ENCODE measurements around the gene DOCK7. TPM values are rescaled to one million over a fixed set of nuclear protein-coding genes. Genes with fewer than 3 reads are reported as not detected.

Gene DOCK7
- total and polyA plus RNA-seq, 2 donors, result 14.2 to 139 TPM

- 93% methylated on average over 12 of the region's 12 CpGs for WGBS
- DNase-seq (ENCODE audit: extremely low spot score), result no peak
- Histone ChIP-seq H3K4me1 (ENCODE audit: insufficient read depth) (no peaks in the 10 kb centered on the region), H3K4me3 (ENCODE audit: low read depth, low read length) (no peak overlapping the region), H3K27ac (ENCODE audit: low read depth) (no peak overlapping the region), H3K36me3 (ENCODE audit: insufficient read depth) (no peaks in the 10 kb centered on the region)
Observed at GRCh38 chr1:62434618-62435001, 253.6 kb downstream of the DOCK7 start.

- H3K27ac ChIP-seq (ENCODE audit: low read depth), result no peak overlapping the region
- DNase-seq (ENCODE audit: extremely low spot score), result no peak
- WGBS, result 81% methylated on average over 10 of the region's 10 CpGs
- no peaks in the 10 kb centered on the region for H3K36me3 ChIP-seq (ENCODE audit: insufficient read depth)
- no peak overlapping the region for H3K4me3 ChIP-seq (ENCODE audit: low read depth, low read length)
- no peaks in the 10 kb centered on the region for H3K4me1 ChIP-seq (ENCODE audit: insufficient read depth)
Observed at GRCh38 chr1:62433861-62434617, 254.1 kb downstream of the DOCK7 start.

GRCh38 chr1:62429581-62429980 lies 258.6 kb downstream of the DOCK7 start:
- Histone ChIP-seq H3K4me1 (ENCODE audit: insufficient read depth) (no peaks in the 10 kb centered on the region), H3K4me3 (ENCODE audit: low read depth, low read length) (no peak overlapping the region), H3K36me3 (ENCODE audit: insufficient read depth) (no peaks in the 10 kb centered on the region), H3K27ac (ENCODE audit: low read depth) (no peak overlapping the region)
- no peak for DNase-seq (ENCODE audit: extremely low spot score)
- WGBS, result 91% methylated on average over 2 of the region's 2 CpGs

GRCh38 chr1:62428351-62428750 lies 259.8 kb downstream of the DOCK7 start:
- Histone ChIP-seq H3K27ac (ENCODE audit: low read depth) (no peak overlapping the region), H3K36me3 (ENCODE audit: insufficient read depth) (no peaks in the 10 kb centered on the region), H3K4me1 (ENCODE audit: insufficient read depth) (no peaks in the 10 kb centered on the region), H3K4me3 (ENCODE audit: low read depth, low read length) (no peak overlapping the region)
- DNase-seq (ENCODE audit: extremely low spot score), result no peak
- 78% methylated on average over 4 of the region's 4 CpGs for WGBS

GRCh38 chr1:62426794-62427193 lies 261.4 kb downstream of the DOCK7 start:
- Histone ChIP-seq H3K4me3 (ENCODE audit: low read depth, low read length) (no peak overlapping the region), H3K4me1 (ENCODE audit: insufficient read depth) (no peaks in the 10 kb centered on the region), H3K36me3 (ENCODE audit: insufficient read depth) (no peaks in the 10 kb centered on the region), H3K27ac (ENCODE audit: low read depth) (no peak overlapping the region)
- no peak for DNase-seq (ENCODE audit: extremely low spot score)
- WGBS, result 94% methylated on average over 1 of the region's 1 CpG

GRCh38 chr1:62426237-62426636 lies 261.9 kb downstream of the DOCK7 start:
- DNase-seq (ENCODE audit: extremely low spot score), result no peak
- Histone ChIP-seq H3K4me1 (ENCODE audit: insufficient read depth) (no peaks in the 10 kb centered on the region), H3K27ac (ENCODE audit: low read depth) (no peak overlapping the region), H3K36me3 (ENCODE audit: insufficient read depth) (no peaks in the 10 kb centered on the region), H3K4me3 (ENCODE audit: low read depth, low read length) (no peak overlapping the region)
- 48% methylated on average over 3 of the region's 3 CpGs for WGBS

GRCh38 chr1:62425041-62425440 lies 263.1 kb downstream of the DOCK7 start:
- Histone ChIP-seq H3K4me3 (ENCODE audit: low read depth, low read length) (no peak overlapping the region), H3K36me3 (ENCODE audit: insufficient read depth) (no peaks in the 10 kb centered on the region), H3K4me1 (ENCODE audit: insufficient read depth) (no peaks in the 10 kb centered on the region), H3K27ac (ENCODE audit: low read depth) (no peak overlapping the region)
- DNase-seq (ENCODE audit: extremely low spot score), result no peak
- 83% methylated on average over 5 of the region's 5 CpGs for WGBS

GRCh38 chr1:62424411-62424810 lies 263.8 kb downstream of the DOCK7 start:
- WGBS, result 63% methylated on average over 4 of the region's 4 CpGs
- Histone ChIP-seq H3K36me3 (ENCODE audit: insufficient read depth) (no peaks in the 10 kb centered on the region), H3K4me1 (ENCODE audit: insufficient read depth) (no peaks in the 10 kb centered on the region), H3K27ac (ENCODE audit: low read depth) (no peak overlapping the region), H3K4me3 (ENCODE audit: low read depth, low read length) (no peak overlapping the region)
- no peak for DNase-seq (ENCODE audit: extremely low spot score)

- DNase-seq (ENCODE audit: extremely low spot score), result no peak
- Histone ChIP-seq H3K36me3 (ENCODE audit: insufficient read depth) (no peaks in the 10 kb centered on the region), H3K4me3 (ENCODE audit: low read depth, low read length) (no peak overlapping the region), H3K27ac (ENCODE audit: low read depth) (no peak overlapping the region), H3K4me1 (ENCODE audit: insufficient read depth) (no peaks in the 10 kb centered on the region)
- 91% methylated on average over 14 of the region's 14 CpGs for WGBS
Observed at GRCh38 chr1:62423580-62424242, 264.5 kb downstream of the DOCK7 start.

- H3K4me1 ChIP-seq (ENCODE audit: insufficient read depth), result no peaks in the 10 kb centered on the region
Observed at GRCh38 chr1:62420214-62420613, 268.0 kb downstream of the DOCK7 start.

GRCh38 chr1:62417351-62417999 lies 270.7 kb downstream of the DOCK7 start:
- no peaks in the 10 kb centered on the region for H3K4me1 ChIP-seq (ENCODE audit: insufficient read depth)
- no peak overlapping the region for H3K27ac ChIP-seq (ENCODE audit: low read depth)
- no peak overlapping the region for H3K4me3 ChIP-seq (ENCODE audit: low read depth, low read length)
- 51% methylated on average over 2 of the region's 2 CpGs for WGBS
- DNase-seq (ENCODE audit: extremely low spot score), result no peak
- no peaks in the 10 kb centered on the region for H3K36me3 ChIP-seq (ENCODE audit: insufficient read depth)

More at GRCh38 chr1:62420214-62420613, 268.0 kb downstream of the DOCK7 start:
- no peak for DNase-seq (ENCODE audit: extremely low spot score)
- H3K4me3 ChIP-seq (ENCODE audit: low read depth, low read length), result no peak overlapping the region
- WGBS, result 83% methylated on average over 1 of the region's 1 CpG
- H3K27ac ChIP-seq (ENCODE audit: low read depth), result no peak overlapping the region
- no peaks in the 10 kb centered on the region for H3K36me3 ChIP-seq (ENCODE audit: insufficient read depth)

- H3K27ac ChIP-seq (ENCODE audit: low read depth), result no peak overlapping the region
- 90% methylated on average over 8 of the region's 8 CpGs for WGBS
- H3K4me1 ChIP-seq (ENCODE audit: insufficient read depth), result no peaks in the 10 kb centered on the region
- DNase-seq (ENCODE audit: extremely low spot score), result no peak
- no peaks in the 10 kb centered on the region for H3K36me3 ChIP-seq (ENCODE audit: insufficient read depth)
- no peak overlapping the region for H3K4me3 ChIP-seq (ENCODE audit: low read depth, low read length)
Observed at GRCh38 chr1:62415687-62416086, 272.5 kb downstream of the DOCK7 start.

- DNase-seq (ENCODE audit: extremely low spot score), result peak; percentile 33
- no peak overlapping the region for H3K4me3 ChIP-seq (ENCODE audit: low read depth, low read length)
- no peaks in the 10 kb centered on the region for H3K4me1 ChIP-seq (ENCODE audit: insufficient read depth)
- WGBS, result 67% methylated on average over 12 of the region's 12 CpGs
- H3K36me3 ChIP-seq (ENCODE audit: insufficient read depth), result no peaks in the 10 kb centered on the region
- H3K27ac ChIP-seq (ENCODE audit: low read depth), result no peak overlapping the region
Observed at GRCh38 chr1:62407398-62408009, 280.7 kb downstream of the DOCK7 start.
